Cardiac atrium fibroblast (primary cell): ENCODE results near the gene MYH8. TPM values are rescaled to one million over a fixed set of nuclear protein-coding genes. Genes with fewer than 3 reads are reported as not detected.

ENCODE experiments used
- total RNA-seq: library from RNA; depleted of rRNA; stranded (reverse); fragments of >200 nt; gene quantifications from 2 replicates; pipeline ENCODE4 v1.2.3, GENCODE V29; 2015

The MYH8 gene
- total RNA-seq, result not detected in 2 replicates

DNA sequence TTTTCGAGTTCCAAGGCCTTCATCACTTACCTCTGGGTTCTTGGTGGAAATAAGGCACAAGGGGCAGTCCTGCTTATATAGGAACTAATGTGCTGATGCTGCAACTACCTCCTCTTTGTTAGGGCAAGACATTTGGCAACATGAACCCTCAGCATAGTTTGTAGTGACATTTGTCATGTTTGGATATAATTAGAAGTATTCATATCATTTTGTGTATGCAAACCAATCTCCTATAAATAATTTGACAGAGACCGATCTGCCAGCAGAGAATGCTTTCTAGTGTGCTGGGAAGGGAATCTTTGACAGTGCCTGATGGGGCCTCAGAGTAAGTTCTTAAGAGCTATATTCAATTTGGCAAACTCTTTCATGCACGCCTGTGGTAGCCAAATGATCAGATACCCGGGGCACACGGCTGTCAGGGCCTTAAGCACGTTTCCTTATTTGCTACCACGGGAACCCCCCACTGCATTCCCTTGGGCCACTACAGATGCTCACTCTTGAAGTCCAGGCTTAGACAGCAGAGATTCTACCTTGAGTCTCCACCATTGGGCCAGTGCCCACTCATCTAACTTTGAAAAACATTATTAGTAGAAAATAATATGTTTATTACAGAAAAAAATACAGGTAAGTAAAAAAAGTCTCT, at the start of gene MYH8:
Gene MYH8 (minus strand): TSS at position 51 of the 643 bp plus-strand sequence. CDS start 1,723 bp downstream, outside the sequence.

DNA sequence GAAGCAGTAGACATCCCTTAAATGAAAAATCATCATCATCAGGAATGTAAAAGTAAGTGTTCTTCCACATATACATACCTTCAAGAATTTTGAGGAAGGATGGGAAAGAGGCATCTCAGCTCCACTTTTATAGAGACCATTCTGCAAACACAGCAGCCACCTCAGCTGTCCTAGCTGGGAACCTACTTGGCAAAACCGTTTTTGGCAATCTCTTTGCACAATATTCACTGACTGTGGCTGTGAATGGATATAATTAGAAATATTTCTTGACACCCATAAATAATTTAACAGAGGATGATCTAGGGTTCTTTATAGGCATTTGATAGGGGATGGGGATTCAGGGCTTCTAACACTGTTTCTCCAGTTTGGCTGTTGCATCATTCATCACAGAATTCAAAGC, 47.7 kb upstream of the MYH8 start, which contains the start of gene MYH4:
Gene MYH4 (minus strand): TSS at position 101 of the 400 bp plus-strand sequence. CDS start 2,814 bp downstream, outside the sequence.

DNA sequence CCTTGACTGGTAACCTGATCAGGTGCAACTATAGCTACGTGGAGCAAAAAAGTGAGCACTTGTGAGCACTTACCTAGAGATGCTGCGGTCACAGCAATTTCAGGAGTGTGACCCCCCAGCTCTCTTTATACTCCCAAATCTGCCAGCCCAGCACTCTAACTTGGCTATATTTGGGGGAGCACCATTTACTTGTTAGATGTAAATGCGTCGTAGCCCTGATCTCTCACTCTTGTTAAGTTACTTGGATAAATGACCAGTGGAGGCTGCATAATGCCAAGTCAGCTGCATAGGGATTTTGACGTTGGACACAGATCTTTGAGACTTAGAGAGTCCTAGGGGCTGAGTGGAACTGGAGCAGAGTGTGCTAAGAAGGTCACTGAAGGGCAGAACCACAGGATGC, 48.8 kb downstream of the MYH8 start, which contains the start of gene MYH13:
Gene MYH13 (minus strand): TSS at position 101 of the 400 bp plus-strand sequence. CDS start 8,476 bp downstream, outside the sequence.

Other genes starting within 250 kb of the MYH8 start
- 10.8 and 35.5 TPM in 2 replicates for gene GAS7, start 223.3 kb downstream of the MYH8 start, total RNA-seq
- gene MYH13, start 48.9 kb downstream of the MYH8 start, total RNA-seq, result 0.16 TPM in 1 of 2 replicates, not detected in the other
- not detected in 2 replicates for gene MYH4, start 47.6 kb upstream of the MYH8 start, total RNA-seq
- not detected in 2 replicates for gene MYH1, start 96.6 kb upstream of the MYH8 start, total RNA-seq
- not detected in 2 replicates for gene MYH2, start 127.7 kb upstream of the MYH8 start, total RNA-seq
- gene MYH3, start 235.4 kb upstream of the MYH8 start, total RNA-seq, result 0.54 TPM in 1 of 2 replicates, not detected in the other